Panc1 (cell line): ENCODE data around the gene CLDN6. TPM values are rescaled to one million over a fixed set of nuclear protein-coding genes. Genes with fewer than 3 reads are reported as not detected.

Experiments used
- ATAC-seq: fragments of 200-7000 bp; cut with Tn5 transposase; 2 replicates; pipeline ENCODE4 v1.9.1; 2020; ENCODE audit warnings: mild to moderate bottlenecking, moderate library complexity
- BruUV-seq: library from RNA; stranded (reverse); fragments of 400-500 nt; replicated peaks from 2 replicates; lab custom pipeline; 2021; lab: Mats Ljungman, UMichigan
- CTCF ChIA-PET: fragments of 300-600 bp; sonication (Branson Sonifier 250); formaldehyde crosslinking; loops from one replicate; lab custom pipeline; 2022; ENCODE audit warnings: antibody characterized with exemption; lab: Charles Lee
- POLR2A ChIA-PET: fragments of 300-600 bp; sonication (Branson Sonifier 250); formaldehyde crosslinking; loops from one replicate; lab custom pipeline; 2022; ENCODE audit warnings: antibody characterized with exemption; lab: Charles Lee
- DNase-seq: peaks from one replicate; pipeline ENCODE4 v3.0.0-alpha.2; 2010; ENCODE audit warnings: low read depth, low spot score
- H3K27ac ChIP-seq: 2 replicates; pipeline ENCODE4 v1.5.1; 2011; ENCODE audit warnings: mild to moderate bottlenecking, low read length, inconsistent platforms
- H3K27me3 ChIP-seq: fragments of 200-500 bp; sonication (Bioruptor generic); 2 replicates; pipeline ENCODE4 v1.6.0; 2014; ENCODE audit warnings: low read length, inconsistent platforms; ENCODE audit not compliant: control insufficient read depth, insufficient read depth
- H3K36me3 ChIP-seq: fragments of 200-500 bp; sonication (Bioruptor generic); 2 replicates; pipeline ENCODE4 v1.5.1; 2014; ENCODE audit warnings: inconsistent platforms, mild to moderate bottlenecking, low read length, moderate library complexity; ENCODE audit not compliant: control insufficient read depth, insufficient read depth
- H3K4me1 ChIP-seq: 2 replicates; pipeline ENCODE4 v1.5.1; 2011; ENCODE audit warnings: inconsistent platforms, mild to moderate bottlenecking, low read length, moderate library complexity; ENCODE audit not compliant: control insufficient read depth, insufficient read depth
- H3K4me3 ChIP-seq, 2 experiments: 2 replicates each; pipeline ENCODE4 v1.5.1; 2011 to 2012; ENCODE audit warnings: low read depth in 2 of 2, low read length in 2 of 2, mild to moderate bottlenecking in 2 of 2, inconsistent platforms in 1 of 2, moderate library complexity in 1 of 2
- H3K9me3 ChIP-seq: fragments of 200-500 bp; sonication (Bioruptor generic); 2 replicates; pipeline ENCODE4 v1.5.1; 2014; ENCODE audit warnings: low read depth, mild to moderate bottlenecking, inconsistent platforms, low read length, moderate library complexity; ENCODE audit not compliant: control insufficient read depth, insufficient read depth
- CTCF ChIP-seq: fragments of 450-650 bp; IDR thresholded peaks from 2 replicates; pipeline ENCODE4 v1.5.1; 2017; ENCODE audit warnings: mild to moderate bottlenecking
- POLR2AphosphoS5 ChIP-seq: IDR thresholded peaks from 2 replicates; pipeline ENCODE4 v1.6.1; 2012; ENCODE audit warnings: mild to moderate bottlenecking, low read depth, low read length, moderate library complexity
- REST ChIP-seq, 2 experiments: IDR thresholded peaks; 2 replicates each; pipeline ENCODE4 v1.6.1; 2011 to 2012; ENCODE audit warnings: low read depth in 2 of 2, control low read depth in 1 of 2, low read length in 1 of 2, mild to moderate bottlenecking in 1 of 2, moderate library complexity in 1 of 2; ENCODE audit not compliant: insufficient read depth in 1 of 2
- SIN3A ChIP-seq: IDR thresholded peaks from 2 replicates; pipeline ENCODE4 v1.6.1; 2012; ENCODE audit warnings: low read depth, mild to moderate bottlenecking, low read length, moderate library complexity, borderline replicate concordance; ENCODE audit not compliant: insufficient read depth
- TCF7L2 ChIP-seq: IDR thresholded peaks from 2 replicates; pipeline ENCODE4 v1.6.1; 2011; ENCODE audit warnings: mild to moderate bottlenecking, low read depth, low read length, inconsistent platforms
- in situ Hi-C: cut with HindIII; loops from 2 replicates; pipeline ENCODE4 v1.10.0; 2016; ENCODE audit warnings: low sequenced_read_pairs, low pct_unique_long_range_greater_than_20kb
- intact Hi-C: fragments of 100-400 bp; cut with micrococcal nuclease; formaldehyde crosslinking; loops from one replicate; pipeline ENCODE4 v1.10.0; 2022; ENCODE audit not compliant: unreplicated experiment
- total RNA-seq: library from RNA; stranded (reverse); gene quantifications from one replicate; pipeline ENCODE4 v1.2.1, GENCODE V29; 2021; ENCODE audit not compliant: unreplicated experiment

Gene CLDN6
- total RNA-seq, 1 experiment from 2014 or later, result 1.2 TPM

DNA sequence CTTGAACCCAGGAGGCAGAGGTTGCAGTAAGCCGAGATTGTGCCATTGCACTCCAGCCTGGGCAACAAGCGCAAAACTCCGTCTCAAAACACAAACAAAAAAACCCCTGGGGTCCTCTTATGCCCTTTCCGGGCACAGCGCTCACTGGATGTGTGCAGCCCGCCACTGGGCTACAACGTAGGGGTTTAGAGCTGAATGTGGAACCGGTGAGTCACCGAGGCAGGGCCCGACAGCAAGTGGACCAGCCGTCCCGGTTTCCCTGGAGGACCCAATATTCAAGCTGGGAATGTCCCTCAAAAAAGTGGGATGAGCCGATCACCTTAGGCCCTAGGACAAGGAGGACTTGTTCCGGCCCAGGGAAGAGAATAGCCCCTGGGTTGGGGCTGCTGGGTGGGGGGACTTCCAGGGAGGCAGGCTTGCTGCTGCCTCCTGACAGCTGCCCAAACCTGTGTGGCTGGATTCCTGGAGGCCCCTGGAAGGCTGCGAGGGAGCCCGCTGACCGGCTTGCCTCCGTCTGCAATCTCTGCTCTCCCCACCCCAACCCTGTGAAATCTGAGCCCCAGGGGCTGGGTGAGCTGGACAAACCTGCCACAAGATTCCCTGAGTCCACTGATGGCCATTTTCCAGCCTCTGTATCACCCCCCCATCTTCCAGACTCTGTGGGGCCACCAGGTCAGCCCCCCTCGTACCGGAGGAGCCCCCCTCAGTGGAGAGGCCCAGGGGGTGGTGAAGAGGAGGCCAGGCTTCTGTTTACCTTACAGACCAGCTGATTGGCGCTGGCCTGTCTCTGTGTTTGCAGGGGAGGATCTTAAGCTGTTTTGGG lies 8.2 kb downstream of the CLDN6 start:
- BruUV-seq, result no TSS peak
- Histone ChIP-seq H3K4me1 (peaks cover 36% of the 10 kb centered on the region), H3K9me3 (no peaks in the 10 kb centered on the region), H3K27ac (peak overlapping the region; percentile 51; the same call in 1 of the 2 replicates), H3K4me3 (no peak overlapping the region), H3K36me3 (no peaks in the 10 kb centered on the region), H3K27me3 (no peaks in the 10 kb centered on the region)
- POLR2A ChIA-PET, result interaction anchor here (0.6 to 0.7 kb wide), 2 partner anchors 39 to 47 kb away, joined by 4 to 5 read pairs; no protein-coding TSS in a partner anchor
- CTCF ChIA-PET, result no interaction called here
- intact Hi-C loops, result no loop called here
- TF ChIP-seq POLR2AphosphoS5, result peak; percentile 46
- no peak for TF ChIP-seq CTCF
- TF ChIP-seq TCF7L2, result no peak
- no peak for TF ChIP-seq SIN3A
- no peak for TF ChIP-seq REST (IDR thresholded peaks at IDR 0.05; ENCODE audit: insufficient read depth in 1 of 2, low read depth in 2 of 2, low read length in 1 of 2)
- DNase-seq (no peak), ATAC-seq (no peak)
- in situ Hi-C loops, result no loop called here

- H3K27me3 ChIP-seq, result no peaks in the 10 kb centered on the region
- in situ Hi-C loops, result no loop called here
- TF ChIP-seq SIN3A, result no peak
- TF ChIP-seq CTCF, result no peak
- no peak for TF ChIP-seq POLR2AphosphoS5
- TF ChIP-seq TCF7L2, result no peak
- TF ChIP-seq REST (IDR thresholded peaks at IDR 0.05; ENCODE audit: insufficient read depth in 1 of 2, low read depth in 2 of 2, low read length in 1 of 2), result no peak
- DNase-seq, result no peak
- H3K9me3 ChIP-seq, result no peaks in the 10 kb centered on the region
- intact Hi-C loops, result no loop called here
- ATAC-seq, result no peak
- H3K4me1 ChIP-seq, result peaks cover 36% of the 10 kb centered on the region
- CTCF ChIA-PET, result interaction anchor here (0.8 kb wide), 1 partner anchor 20 kb away, joined by 3 read pairs; no protein-coding TSS in a partner anchor
- BruUV-seq, result no TSS peak
- no peak overlapping the region for H3K27ac ChIP-seq
- POLR2A ChIA-PET, result no interaction called here
- no peak overlapping the region for H3K4me3 ChIP-seq
- H3K36me3 ChIP-seq, result no peaks in the 10 kb centered on the region
These were observed 9.3 kb downstream of the CLDN6 start for GRCh38 chr16:3008690-3009037.
